ENCODE results near the gene ZCCHC14.

GRCh38 chr16:87491522-87492290, 1.1 kb downstream of the ZCCHC14 start:
- TF ChIP-seq, protein P1, sequence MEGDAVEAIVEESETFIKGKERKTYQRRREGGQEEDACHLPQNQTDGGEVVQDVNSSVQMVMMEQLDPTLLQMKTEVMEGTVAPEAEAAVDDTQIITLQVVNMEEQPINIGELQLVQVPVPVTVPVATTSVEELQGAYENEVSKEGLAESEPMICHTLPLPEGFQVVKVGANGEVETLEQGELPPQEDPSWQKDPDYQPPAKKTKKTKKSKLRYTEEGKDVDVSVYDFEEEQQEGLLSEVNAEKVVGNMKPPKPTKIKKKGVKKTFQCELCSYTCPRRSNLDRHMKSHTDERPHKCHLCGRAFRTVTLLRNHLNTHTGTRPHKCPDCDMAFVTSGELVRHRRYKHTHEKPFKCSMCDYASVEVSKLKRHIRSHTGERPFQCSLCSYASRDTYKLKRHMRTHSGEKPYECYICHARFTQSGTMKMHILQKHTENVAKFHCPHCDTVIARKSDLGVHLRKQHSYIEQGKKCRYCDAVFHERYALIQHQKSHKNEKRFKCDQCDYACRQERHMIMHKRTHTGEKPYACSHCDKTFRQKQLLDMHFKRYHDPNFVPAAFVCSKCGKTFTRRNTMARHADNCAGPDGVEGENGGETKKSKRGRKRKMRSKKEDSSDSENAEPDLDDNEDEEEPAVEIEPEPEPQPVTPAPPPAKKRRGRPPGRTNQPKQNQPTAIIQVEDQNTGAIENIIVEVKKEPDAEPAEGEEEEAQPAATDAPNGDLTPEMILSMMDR (IDR thresholded peaks at IDR 0.05), result no peak
- TF ChIP-seq EZH2 (IDR thresholded peaks at IDR 0.05; ENCODE audit: borderline replicate concordance, insufficient read depth, low read depth, low read length, poor library complexity, severe bottlenecking), result no peak

Measured in B cell (primary cell).